Liver (tissue), 9 donors: Measurements from ENCODE around the gene MYOT. TPM values are rescaled to one million over a fixed set of nuclear protein-coding genes. Genes with fewer than 3 reads are reported as not detected.

Experiments
- DNase-seq: peaks from one replicate; pipeline ENCODE4 v3.0.0-alpha.2; 2017; ENCODE audit warnings: low spot score
- H3K27ac ChIP-seq, 2 donors: one replicate each; pipeline ENCODE4 v1.7.0; 2013; ENCODE audit warnings: inconsistent platforms in 2 of 2, low read length in 2 of 2, control low read depth in 1 of 2, low read depth in 1 of 2, mild to moderate bottlenecking in 1 of 2
- H3K27me3 ChIP-seq, 4 donors: one replicate each; pipeline versions ENCODE4 v1.6.1 to v1.7.0; 2013; ENCODE audit warnings: low read length in 3 of 4, inconsistent platforms in 1 of 4, mild to moderate bottlenecking in 1 of 4, moderate library complexity in 1 of 4; ENCODE audit not compliant: control insufficient read depth in 4 of 4, insufficient read depth in 4 of 4
- H3K36me3 ChIP-seq, 4 donors: one replicate each; pipeline versions ENCODE4 v1.6.1 to v1.7.0; 2013; ENCODE audit warnings: low read length in 3 of 4, mild to moderate bottlenecking in 3 of 4, low read depth in 1 of 4, moderate library complexity in 1 of 4; ENCODE audit not compliant: control insufficient read depth in 4 of 4, insufficient read depth in 3 of 4
- H3K4me1 ChIP-seq, 4 donors: one replicate each; pipeline versions ENCODE4 v1.6.1 to v1.7.0; 2013; ENCODE audit warnings: low read length in 3 of 4, mild to moderate bottlenecking in 3 of 4, moderate library complexity in 1 of 4; ENCODE audit not compliant: control insufficient read depth in 4 of 4, insufficient read depth in 4 of 4
- H3K4me3 ChIP-seq, 3 donors: one replicate each; pipeline versions ENCODE4 v1.6.1 to v1.7.0; 2013; ENCODE audit warnings: low read length in 3 of 3, control low read depth in 1 of 3, low read depth in 1 of 3, mild to moderate bottlenecking in 1 of 3
- H3K9ac ChIP-seq, 2 donors: one replicate each; pipeline ENCODE4 v1.7.0; 2013; ENCODE audit warnings: low read length in 2 of 2, mild to moderate bottlenecking in 2 of 2, moderate library complexity in 2 of 2, control low read depth in 1 of 2, low read depth in 1 of 2
- H3K9me3 ChIP-seq, 4 donors: one replicate each; pipeline versions ENCODE4 v1.6.1 to v1.7.0; 2013; ENCODE audit warnings: low read length in 3 of 4; ENCODE audit not compliant: control insufficient read depth in 4 of 4
- CTCF ChIP-seq: fragments of 150-350 bp; IDR thresholded peaks from 2 replicates; pipeline ENCODE4 v1.5.1; 2017; ENCODE audit warnings: improper control_type of control experiment, low read depth, low read length; ENCODE audit not compliant: missing input control
- EGR1 ChIP-seq, 2 donors: IDR thresholded peaks; 2 replicates each; pipeline ENCODE4 v1.6.1; 2016 to 2018; ENCODE audit warnings: antibody characterized with exemption in 2 of 2, low read depth in 2 of 2
- FOXA1 ChIP-seq: IDR thresholded peaks from 2 replicates; pipeline ENCODE4 v1.6.1; 2016; ENCODE audit warnings: antibody characterized with exemption
- FOXA2 ChIP-seq: IDR thresholded peaks from 2 replicates; pipeline ENCODE4 v1.6.1; 2016; ENCODE audit warnings: antibody characterized with exemption
- GABPA ChIP-seq, 2 donors: IDR thresholded peaks in 1 of 2; conservative IDR thresholded peaks in 1 of 2; 2 replicates each; pipeline ENCODE4 v1.6.1; 2016; ENCODE audit warnings: antibody characterized with exemption in 2 of 2, mild to moderate bottlenecking in 1 of 2, moderate library complexity in 1 of 2
- HNF4A ChIP-seq, 2 donors: conservative IDR thresholded peaks; 2 replicates each; pipeline ENCODE4 v1.6.1; 2016; ENCODE audit warnings: antibody characterized with exemption in 2 of 2, mild to moderate bottlenecking in 2 of 2
- HNF4G ChIP-seq: IDR thresholded peaks from 2 replicates; pipeline ENCODE4 v1.6.1; 2016; ENCODE audit warnings: antibody characterized with exemption
- JUND ChIP-seq, 2 donors: IDR thresholded peaks; 2 replicates each; pipeline ENCODE4 v1.6.1; 2016; ENCODE audit warnings: antibody characterized with exemption in 2 of 2
- NR2F2 ChIP-seq: IDR thresholded peaks from 2 replicates; pipeline ENCODE4 v1.6.1; 2016; ENCODE audit warnings: antibody characterized with exemption
- RAD21 ChIP-seq, 2 donors: IDR thresholded peaks; 2 replicates each; pipeline ENCODE4 v1.6.1; 2016; ENCODE audit warnings: antibody characterized with exemption in 2 of 2, mild to moderate bottlenecking in 2 of 2
- RXRA ChIP-seq, 2 donors: IDR thresholded peaks; 2 replicates each; pipeline ENCODE4 v1.6.1; 2017 to 2018; ENCODE audit warnings: antibody characterized with exemption in 2 of 2, mild to moderate bottlenecking in 1 of 2
- SP1 ChIP-seq: IDR thresholded peaks from 2 replicates; pipeline ENCODE4 v1.6.1; 2018; ENCODE audit warnings: antibody characterized with exemption, mild to moderate bottlenecking
- TAF1 ChIP-seq: conservative IDR thresholded peaks from 2 replicates; pipeline ENCODE4 v1.6.1; 2016; ENCODE audit warnings: antibody characterized with exemption, mild to moderate bottlenecking
- YY1 ChIP-seq: IDR thresholded peaks from 2 replicates; pipeline ENCODE4 v1.6.1; 2016; ENCODE audit warnings: antibody characterized with exemption, mild to moderate bottlenecking
- WGBS: extraction: QIAGEN DNeasy Blood & Tissue Kit; methylation state at CpG from one replicate; pipeline ENCODE4 v1.1.7; 2013; 5-methylcytosine and 5-hydroxymethylcytosine counted together
- polyA plus RNA-seq, 2 donors: library from polyadenylated mRNA; stranded (reverse) in 1 of 2; unstranded in 1 of 2; fragments of 200-250 nt in 1 of 2; fragments of >200 nt in 1 of 2; fragmentation: Nextera tagmentation in 1 of 2; extraction: Ambion mirVana in 1 of 2; gene quantifications; one replicate each; pipeline versions ENCODE4 v1.2.1 to v1.2.3, GENCODE V29; 2013 to 2015
- total RNA-seq, 2 donors: library from RNA; depleted of rRNA; stranded (reverse); fragments of >200 nt; gene quantifications; one replicate each; pipeline ENCODE4 v1.2.3, GENCODE V29; 2014
- TF ChIP-seq, protein P1 (sequence below): IDR thresholded peaks from 2 replicates; pipeline ENCODE4 v1.6.1; 2016; ENCODE audit warnings: antibody characterized with exemption
- TF ChIP-seq, protein P2 (sequence below): IDR thresholded peaks from 2 replicates; pipeline ENCODE4 v1.6.1; 2016; ENCODE audit warnings: antibody characterized with exemption, mild to moderate bottlenecking
- TF ChIP-seq, protein P3 (sequence below): IDR thresholded peaks from 2 replicates; pipeline ENCODE4 v1.6.1; 2016; ENCODE audit warnings: antibody characterized with exemption
- TF ChIP-seq, protein P4 (sequence below): IDR thresholded peaks from 2 replicates; pipeline ENCODE4 v1.6.1; 2016; ENCODE audit warnings: antibody characterized with exemption
- donor health status: healthy.
- donor health status: healthy.
- donor health status: healthy.
- donor health status: healthy.
- donor health status: healthy.

MYOT gene
- total and polyA plus RNA-seq, 4 donors = 0.05 to 1.3 (median 0.34) TPM

GRCh38 chr5:137832416-137832815 is 35.2 kb upstream of the MYOT start (continued):
- TF ChIP-seq, protein P1, sequence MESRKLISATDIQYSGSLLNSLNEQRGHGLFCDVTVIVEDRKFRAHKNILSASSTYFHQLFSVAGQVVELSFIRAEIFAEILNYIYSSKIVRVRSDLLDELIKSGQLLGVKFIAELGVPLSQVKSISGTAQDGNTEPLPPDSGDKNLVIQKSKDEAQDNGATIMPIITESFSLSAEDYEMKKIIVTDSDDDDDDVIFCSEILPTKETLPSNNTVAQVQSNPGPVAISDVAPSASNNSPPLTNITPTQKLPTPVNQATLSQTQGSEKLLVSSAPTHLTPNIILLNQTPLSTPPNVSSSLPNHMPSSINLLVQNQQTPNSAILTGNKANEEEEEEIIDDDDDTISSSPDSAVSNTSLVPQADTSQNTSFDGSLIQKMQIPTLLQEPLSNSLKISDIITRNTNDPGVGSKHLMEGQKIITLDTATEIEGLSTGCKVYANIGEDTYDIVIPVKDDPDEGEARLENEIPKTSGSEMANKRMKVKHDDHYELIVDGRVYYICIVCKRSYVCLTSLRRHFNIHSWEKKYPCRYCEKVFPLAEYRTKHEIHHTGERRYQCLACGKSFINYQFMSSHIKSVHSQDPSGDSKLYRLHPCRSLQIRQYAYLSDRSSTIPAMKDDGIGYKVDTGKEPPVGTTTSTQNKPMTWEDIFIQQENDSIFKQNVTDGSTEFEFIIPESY = no peak
- TF ChIP-seq, protein P2, sequence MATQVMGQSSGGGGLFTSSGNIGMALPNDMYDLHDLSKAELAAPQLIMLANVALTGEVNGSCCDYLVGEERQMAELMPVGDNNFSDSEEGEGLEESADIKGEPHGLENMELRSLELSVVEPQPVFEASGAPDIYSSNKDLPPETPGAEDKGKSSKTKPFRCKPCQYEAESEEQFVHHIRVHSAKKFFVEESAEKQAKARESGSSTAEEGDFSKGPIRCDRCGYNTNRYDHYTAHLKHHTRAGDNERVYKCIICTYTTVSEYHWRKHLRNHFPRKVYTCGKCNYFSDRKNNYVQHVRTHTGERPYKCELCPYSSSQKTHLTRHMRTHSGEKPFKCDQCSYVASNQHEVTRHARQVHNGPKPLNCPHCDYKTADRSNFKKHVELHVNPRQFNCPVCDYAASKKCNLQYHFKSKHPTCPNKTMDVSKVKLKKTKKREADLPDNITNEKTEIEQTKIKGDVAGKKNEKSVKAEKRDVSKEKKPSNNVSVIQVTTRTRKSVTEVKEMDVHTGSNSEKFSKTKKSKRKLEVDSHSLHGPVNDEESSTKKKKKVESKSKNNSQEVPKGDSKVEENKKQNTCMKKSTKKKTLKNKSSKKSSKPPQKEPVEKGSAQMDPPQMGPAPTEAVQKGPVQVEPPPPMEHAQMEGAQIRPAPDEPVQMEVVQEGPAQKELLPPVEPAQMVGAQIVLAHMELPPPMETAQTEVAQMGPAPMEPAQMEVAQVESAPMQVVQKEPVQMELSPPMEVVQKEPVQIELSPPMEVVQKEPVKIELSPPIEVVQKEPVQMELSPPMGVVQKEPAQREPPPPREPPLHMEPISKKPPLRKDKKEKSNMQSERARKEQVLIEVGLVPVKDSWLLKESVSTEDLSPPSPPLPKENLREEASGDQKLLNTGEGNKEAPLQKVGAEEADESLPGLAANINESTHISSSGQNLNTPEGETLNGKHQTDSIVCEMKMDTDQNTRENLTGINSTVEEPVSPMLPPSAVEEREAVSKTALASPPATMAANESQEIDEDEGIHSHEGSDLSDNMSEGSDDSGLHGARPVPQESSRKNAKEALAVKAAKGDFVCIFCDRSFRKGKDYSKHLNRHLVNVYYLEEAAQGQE = no peak

- WGBS = 73% methylated on average over 1 of the region's 1 CpG
- TF ChIP-seq, protein P3, sequence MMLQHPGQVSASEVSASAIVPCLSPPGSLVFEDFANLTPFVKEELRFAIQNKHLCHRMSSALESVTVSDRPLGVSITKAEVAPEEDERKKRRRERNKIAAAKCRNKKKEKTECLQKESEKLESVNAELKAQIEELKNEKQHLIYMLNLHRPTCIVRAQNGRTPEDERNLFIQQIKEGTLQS = no peak
- TF ChIP-seq NR2F2 (no peak), GABPA (IDR thresholded peaks at IDR 0.05 in 1 of 2, conservative IDR thresholded peaks at IDR 0.05 in 1 of 2) (no peak), RAD21 (IDR thresholded peaks at IDR 0.05) (no peak), RXRA (IDR thresholded peaks at IDR 0.05) (no peak), SP1 (no peak), CTCF (no peak), EGR1 (IDR thresholded peaks at IDR 0.05; ENCODE audit: low read depth in 2 of 2) (no peak), TAF1 (no peak), FOXA1 (no peak), JUND (IDR thresholded peaks at IDR 0.05) (no peak), HNF4G (no peak), YY1 (no peak), FOXA2 (no peak), HNF4A (conservative IDR thresholded peaks at IDR 0.05) (no peak)
- TF ChIP-seq, protein P4, sequence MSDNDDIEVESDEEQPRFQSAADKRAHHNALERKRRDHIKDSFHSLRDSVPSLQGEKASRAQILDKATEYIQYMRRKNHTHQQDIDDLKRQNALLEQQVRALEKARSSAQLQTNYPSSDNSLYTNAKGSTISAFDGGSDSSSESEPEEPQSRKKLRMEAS = no peak
- TF ChIP-seq, protein P2 = no peak
- TF ChIP-seq, protein P1 = no peak
- H3K4me3 ChIP-seq = no peak overlapping the region
- H3K27ac ChIP-seq = no peak overlapping the region
- no peaks in the 10 kb centered on the region for H3K36me3 ChIP-seq
- H3K4me1 ChIP-seq = no peaks in the 10 kb centered on the region
- no peak overlapping the region for H3K9ac ChIP-seq
- no peaks in the 10 kb centered on the region for H3K9me3 ChIP-seq
- no peaks in the 10 kb centered on the region for H3K27me3 ChIP-seq
- DNase-seq = no peak
These were observed 34.2 kb upstream of the MYOT start for GRCh38 chr5:137833463-137833862.
